ENCODE data around the gene UBE2U. TPM values are rescaled to one million over a fixed set of nuclear protein-coding genes. Genes with fewer than 3 reads are reported as not detected.

The UBE2U gene
- total and polyA plus RNA-seq, 2 of the 4 experiments (the other 2 are of a cell fraction): not detected

DNA sequence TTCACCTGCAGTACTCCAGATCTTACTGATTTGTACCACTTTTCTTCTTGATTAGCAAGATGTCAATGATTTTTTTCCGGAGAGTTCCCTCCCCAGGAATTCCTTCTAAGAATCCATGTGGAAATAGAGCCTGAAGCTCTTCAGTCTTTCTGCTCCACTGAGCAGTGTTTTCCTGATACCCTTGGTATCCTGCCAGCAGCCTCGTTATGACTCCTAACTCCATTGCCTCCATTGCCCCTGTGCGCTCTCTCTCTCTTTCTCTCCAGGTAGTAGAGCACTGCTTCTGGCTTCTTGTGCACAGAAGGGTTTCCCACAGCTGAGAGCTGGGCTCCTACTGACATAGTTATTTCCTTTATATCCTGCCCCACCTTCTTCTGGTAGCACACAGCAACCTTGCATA, 12.2 kb downstream of the UBE2U start:
- TF ChIP-seq MAZ (IDR thresholded peaks at IDR 0.05; ENCODE audit: borderline replicate concordance, low read depth, low read length): no peak
- POLR2A ChIA-PET (ENCODE audit: unreplicated experiment): no interaction called here
- no peak overlapping the region for H3K4me3 ChIP-seq (ENCODE audit: insufficient read depth, low read depth, low read length)
- H2BK20ac ChIP-seq (ENCODE audit: low read depth, low read length): no peak overlapping the region
- H2BK15ac ChIP-seq (ENCODE audit: low read depth, low read length): no peak overlapping the region
- no peak overlapping the region for H2BK120ac ChIP-seq (ENCODE audit: low read depth, low read length)
- WGBS, 2 experiments (ENCODE audit: extremely low coverage in 2 of 2, insufficient read length in 1 of 2): 90% methylated on average over 2 of the region's 3 CpGs; no CpG with 5 or more reads in 1 of the 2 experiments
- H4K8ac ChIP-seq (ENCODE audit: low read depth in 2 of 2, low read length in 2 of 2): no peak overlapping the region
- H3K23ac ChIP-seq (ENCODE audit: low read depth, low read length): no peak overlapping the region
- no peak overlapping the region for H4K5ac ChIP-seq (ENCODE audit: low read depth, low read length)
- H3K9me1 ChIP-seq (ENCODE audit: insufficient read depth, low read length): peaks cover 2% of the 10 kb centered on the region; the same call in 1 of the 2 replicates
- H3K27me3 ChIP-seq (ENCODE audit: control insufficient read depth, insufficient read depth, low read length): no peaks in the 10 kb centered on the region
- H4K91ac ChIP-seq (ENCODE audit: insufficient read depth, low read depth, low read length): no peak overlapping the region
- ATAC-seq (ENCODE audit: low read depth) (no peak), DNase-seq (no peak)
- H3K9me3 ChIP-seq (ENCODE audit: control insufficient read depth, insufficient read depth, low read length): 0 out of 2 replicates have a peak, but pooled peaks cover 2% of the 10 kb centered on the region
- no peak overlapping the region for H3K56ac ChIP-seq (ENCODE audit: extremely low read depth, insufficient read depth, low read length)
- no peak overlapping the region for H2AK5ac ChIP-seq (ENCODE audit: low read depth, low read length)
- H2AK9ac ChIP-seq (replicated peaks; ENCODE audit: low read depth, low read length, poor library complexity): no peak overlapping the region
- H3K14ac ChIP-seq (replicated peaks; ENCODE audit: low read depth, low read length): no peak overlapping the region
- H3K4ac ChIP-seq (ENCODE audit: low read depth, low read length): no peak overlapping the region
- peaks cover 10% of the 10 kb centered on the region for H3K4me1 ChIP-seq (ENCODE audit: control insufficient read depth, insufficient read depth, low read length)
- no peaks in the 10 kb centered on the region for H4K20me1 ChIP-seq (ENCODE audit: insufficient read depth, low read length)
- H3K4me2 ChIP-seq (ENCODE audit: low read depth, low read length): no peak overlapping the region
- dilution Hi-C loops (cut with HindIII; ENCODE audit: low sequenced_read_pairs, unreplicated experiment) (no loop called here), intact Hi-C loops (cut with micrococcal nuclease) (no loop called here), in situ Hi-C loops (cut with MboI; ENCODE audit: low sequenced_read_pairs) (no loop called here)
- no TSS peak for BruUV-seq (replicated peaks)
- H2AFZ ChIP-seq (replicated peaks; ENCODE audit: low read length, poor library complexity): no peak overlapping the region
- CTCF ChIA-PET: no interaction called here
- no peaks in the 10 kb centered on the region for H3K36me3 ChIP-seq (ENCODE audit: control insufficient read depth, insufficient read depth, low read length)
- no peaks in the 10 kb centered on the region for H3K79me1 ChIP-seq (ENCODE audit: low read depth in 1 of 2, low read length in 2 of 2)
- no peak overlapping the region for H3K9ac ChIP-seq (ENCODE audit: low read depth, low read length)
- H3K18ac ChIP-seq (ENCODE audit: low read depth, low read length): no peak overlapping the region
- no peak overlapping the region for H3K27ac ChIP-seq (ENCODE audit: insufficient read depth, low read length)
- no peak overlapping the region for H2BK5ac ChIP-seq (ENCODE audit: low read depth, low read length, poor library complexity, severe bottlenecking)
